BJ (cell line): ENCODE measurements around the gene ABCC9. TPM values are rescaled to one million over a fixed set of nuclear protein-coding genes. Genes with fewer than 3 reads are reported as not detected.

ENCODE experiments used
- CTCF ChIA-PET: fragments of 350-600 bp; formaldehyde crosslinking; extraction: SDS; loops from one replicate; lab custom pipeline; 2021; ENCODE audit warnings: antibody characterized with exemption, inconsistent platforms; lab: Yijun Ruan, JAX
- POLR2A ChIA-PET: fragments of 300-600 bp; sonication (Branson Sonifier 250); formaldehyde crosslinking; extraction: SDS; loops from one replicate; lab custom pipeline; 2021; ENCODE audit warnings: antibody characterized with exemption; lab: Charles Lee
- DNase-seq: peaks from one replicate; pipeline ENCODE4 v3.0.0-alpha.2; 2011; ENCODE audit warnings: low read depth
- H3K27me3 ChIP-seq: 2 replicates; pipeline ENCODE4 v1.6.0; 2011; ENCODE audit warnings: low read length; ENCODE audit not compliant: control insufficient read depth, insufficient read depth
- H3K36me3 ChIP-seq: 2 replicates; pipeline ENCODE4 v1.5.1; 2011; ENCODE audit warnings: low read length; ENCODE audit not compliant: control insufficient read depth, insufficient read depth
- H3K4me3 ChIP-seq: 2 replicates; pipeline ENCODE4 v1.5.1; 2011; ENCODE audit warnings: low read depth, mild to moderate bottlenecking, control low read depth, low read length
- polyA plus RNA-seq: library from polyadenylated mRNA; depleted of rRNA; stranded (reverse); fragments of >200 nt; gene quantifications from 2 replicates; pipeline ENCODE4 v1.2.3, GENCODE V29; 2011; rRNA removed
- small RNA-seq: library from RNA; depleted of rRNA; stranded (forward); fragments of <200 nt; gene quantifications from one replicate; pipeline ENCODE3, GENCODE V24; 2012; ENCODE audit warnings: low replicate concordance, low read depth; ENCODE audit not compliant: insufficient read length
- TF ChIP-seq, protein P1 (sequence below): IDR thresholded peaks from 2 replicates; pipeline ENCODE4 v1.5.1; 2011; ENCODE audit warnings: low read depth, mild to moderate bottlenecking, control low read depth, inconsistent platforms, low read length, moderate library complexity; ENCODE audit not compliant: insufficient read depth

Gene ABCC9
- polyA plus RNA-seq, 1 experiment: 5.9 TPM

DNA sequence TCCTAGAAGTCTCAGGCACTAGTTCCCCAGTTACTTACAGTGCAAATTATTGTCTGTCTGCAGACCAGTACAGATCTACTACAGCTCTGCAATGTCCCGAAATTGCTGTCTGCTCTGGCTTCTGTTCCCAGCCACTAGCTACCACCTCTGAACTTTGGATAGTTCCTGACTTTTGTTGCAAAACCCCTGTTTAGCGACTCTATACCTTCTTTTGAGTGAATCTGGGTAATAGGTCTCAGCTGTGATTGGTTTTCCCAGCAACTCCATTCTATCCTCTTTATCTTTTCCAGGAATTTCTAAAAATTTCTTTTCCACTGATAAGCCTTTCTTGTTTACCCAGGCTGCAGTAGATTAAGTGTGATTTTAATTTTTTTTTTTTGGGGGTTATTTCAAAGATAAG lies 183.5 kb downstream of the ABCC9 start:
- no peaks in the 10 kb centered on the region for H3K27me3 ChIP-seq
- CTCF ChIA-PET: interaction anchor here (0.7 kb wide), 1 partner anchor 253 kb away, joined by 4 read pairs; no protein-coding TSS in a partner anchor
- DNase-seq: no peak
- POLR2A ChIA-PET: no interaction called here
- TF ChIP-seq, protein P1, sequence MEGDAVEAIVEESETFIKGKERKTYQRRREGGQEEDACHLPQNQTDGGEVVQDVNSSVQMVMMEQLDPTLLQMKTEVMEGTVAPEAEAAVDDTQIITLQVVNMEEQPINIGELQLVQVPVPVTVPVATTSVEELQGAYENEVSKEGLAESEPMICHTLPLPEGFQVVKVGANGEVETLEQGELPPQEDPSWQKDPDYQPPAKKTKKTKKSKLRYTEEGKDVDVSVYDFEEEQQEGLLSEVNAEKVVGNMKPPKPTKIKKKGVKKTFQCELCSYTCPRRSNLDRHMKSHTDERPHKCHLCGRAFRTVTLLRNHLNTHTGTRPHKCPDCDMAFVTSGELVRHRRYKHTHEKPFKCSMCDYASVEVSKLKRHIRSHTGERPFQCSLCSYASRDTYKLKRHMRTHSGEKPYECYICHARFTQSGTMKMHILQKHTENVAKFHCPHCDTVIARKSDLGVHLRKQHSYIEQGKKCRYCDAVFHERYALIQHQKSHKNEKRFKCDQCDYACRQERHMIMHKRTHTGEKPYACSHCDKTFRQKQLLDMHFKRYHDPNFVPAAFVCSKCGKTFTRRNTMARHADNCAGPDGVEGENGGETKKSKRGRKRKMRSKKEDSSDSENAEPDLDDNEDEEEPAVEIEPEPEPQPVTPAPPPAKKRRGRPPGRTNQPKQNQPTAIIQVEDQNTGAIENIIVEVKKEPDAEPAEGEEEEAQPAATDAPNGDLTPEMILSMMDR: no peak
- H3K36me3 ChIP-seq: no peaks in the 10 kb centered on the region
- H3K4me3 ChIP-seq: no peak overlapping the region

DNA sequence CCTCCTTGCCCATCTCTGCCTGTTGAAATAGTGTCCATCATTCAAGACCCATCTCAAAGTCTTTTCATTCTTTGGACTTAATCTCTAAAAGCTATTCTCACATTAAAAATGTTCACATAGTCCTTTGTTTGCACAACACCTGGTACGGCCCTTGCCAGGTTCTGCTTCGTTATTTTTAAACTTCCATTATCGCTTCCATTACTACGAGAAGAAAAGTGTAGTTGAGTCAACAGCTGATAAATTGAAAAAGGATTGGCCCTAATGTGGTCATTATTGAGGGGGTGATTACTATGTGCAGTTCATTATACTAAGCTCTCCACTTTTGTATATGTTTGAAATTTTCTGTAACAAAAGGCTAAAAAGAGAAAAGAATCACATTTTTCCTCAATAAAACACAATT lies 184.5 kb downstream of the ABCC9 start:
- ChIA-PET CTCF (interaction anchor here (0.8 kb wide), 1 partner anchor 71 kb away, joined by 3 read pairs; no protein-coding TSS in a partner anchor), POLR2A (no interaction called here)
- no peak for DNase-seq
- Histone ChIP-seq H3K36me3 (no peaks in the 10 kb centered on the region), H3K27me3 (no peaks in the 10 kb centered on the region), H3K4me3 (no peak overlapping the region)
- TF ChIP-seq, protein P1: no peak

DNA sequence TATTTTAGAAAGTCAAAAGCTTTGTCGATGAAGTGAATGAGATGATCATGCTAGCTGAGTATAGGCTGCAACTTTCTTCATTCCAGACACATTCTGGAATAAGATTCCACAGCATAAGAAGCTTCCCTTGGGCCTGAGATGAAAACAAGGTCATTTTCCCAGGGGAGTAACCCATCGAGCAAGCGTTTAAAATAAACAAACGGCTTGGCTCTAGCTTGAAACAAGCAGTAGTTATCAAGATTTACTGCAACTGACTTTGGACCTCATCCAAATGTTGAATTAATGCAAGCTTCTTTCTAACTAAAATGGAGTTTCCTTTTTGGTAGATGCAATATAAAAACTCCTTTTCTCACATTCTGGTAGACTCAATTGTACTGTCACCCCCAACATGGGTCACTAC lies 189.7 kb downstream of the ABCC9 start:
- TF ChIP-seq, protein P1: no peak
- Histone ChIP-seq H3K36me3 (no peaks in the 10 kb centered on the region), H3K27me3 (no peaks in the 10 kb centered on the region), H3K4me3 (no peak overlapping the region)
- POLR2A ChIA-PET: no interaction called here
- DNase-seq: peak; percentile 19
- CTCF ChIA-PET: no interaction called here

Small RNAs within 50 kb of the gene (small RNA-seq; reads per million reads assigned to genes)
- not detected for gene AC008250.2

Other genes with a start within 250 kb of the ABCC9 start
- gene KCNJ8, start 166.7 kb downstream of the ABCC9 start, polyA plus RNA-seq: 7.6 and 8.7 TPM in 2 replicates
- gene CMAS, start 104.8 kb upstream of the ABCC9 start, polyA plus RNA-seq: 7.2 and 17.1 TPM in 2 replicates